ENCODE results near the gene TRIM59.

DNA sequence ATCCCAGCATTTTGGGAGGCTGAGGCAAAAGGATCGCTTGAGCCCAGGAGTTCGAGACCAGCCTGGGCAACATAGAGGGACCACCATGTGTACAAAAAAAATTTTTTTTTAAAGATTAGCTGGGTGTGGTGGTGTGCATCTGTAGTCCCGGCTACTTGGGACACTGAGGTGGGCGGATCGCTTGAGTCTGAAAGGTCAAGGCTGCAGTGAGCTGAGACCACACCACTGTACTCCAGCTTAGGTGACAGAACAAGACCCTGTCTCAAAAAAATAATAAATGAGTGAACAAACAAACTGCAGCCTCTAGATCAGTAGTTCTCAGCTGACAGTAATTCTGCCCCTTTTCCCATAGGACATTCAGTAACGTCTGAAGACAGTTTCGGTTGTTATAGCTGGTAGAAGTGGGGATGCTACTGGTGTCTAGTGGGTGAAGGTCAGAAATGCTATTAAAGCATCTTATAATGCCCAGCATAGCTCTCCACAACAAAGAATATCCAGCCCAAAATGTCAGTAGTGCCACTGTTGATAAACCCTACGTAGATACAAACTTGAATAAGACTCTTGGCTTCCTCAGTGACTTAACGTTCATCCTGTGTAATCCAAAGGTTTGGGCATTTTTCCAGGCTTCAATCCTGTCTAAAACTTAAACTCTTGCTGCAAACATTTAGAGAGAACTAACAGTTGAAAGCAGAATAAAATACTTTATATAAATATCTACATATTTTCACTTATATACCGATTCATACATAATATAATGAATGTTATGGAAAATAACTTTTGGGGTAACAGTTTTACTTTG is 39.6 kb downstream of the TRIM59 start:
- TF ChIP-seq, protein P1, sequence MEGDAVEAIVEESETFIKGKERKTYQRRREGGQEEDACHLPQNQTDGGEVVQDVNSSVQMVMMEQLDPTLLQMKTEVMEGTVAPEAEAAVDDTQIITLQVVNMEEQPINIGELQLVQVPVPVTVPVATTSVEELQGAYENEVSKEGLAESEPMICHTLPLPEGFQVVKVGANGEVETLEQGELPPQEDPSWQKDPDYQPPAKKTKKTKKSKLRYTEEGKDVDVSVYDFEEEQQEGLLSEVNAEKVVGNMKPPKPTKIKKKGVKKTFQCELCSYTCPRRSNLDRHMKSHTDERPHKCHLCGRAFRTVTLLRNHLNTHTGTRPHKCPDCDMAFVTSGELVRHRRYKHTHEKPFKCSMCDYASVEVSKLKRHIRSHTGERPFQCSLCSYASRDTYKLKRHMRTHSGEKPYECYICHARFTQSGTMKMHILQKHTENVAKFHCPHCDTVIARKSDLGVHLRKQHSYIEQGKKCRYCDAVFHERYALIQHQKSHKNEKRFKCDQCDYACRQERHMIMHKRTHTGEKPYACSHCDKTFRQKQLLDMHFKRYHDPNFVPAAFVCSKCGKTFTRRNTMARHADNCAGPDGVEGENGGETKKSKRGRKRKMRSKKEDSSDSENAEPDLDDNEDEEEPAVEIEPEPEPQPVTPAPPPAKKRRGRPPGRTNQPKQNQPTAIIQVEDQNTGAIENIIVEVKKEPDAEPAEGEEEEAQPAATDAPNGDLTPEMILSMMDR (conservative IDR thresholded peaks at IDR 0.05 in 1 of 2, IDR thresholded peaks at IDR 0.05 in 1 of 2; ENCODE audit: low read depth in 1 of 2, low read length in 2 of 2) = no peak
- no peak for TF ChIP-seq EZH2 (IDR thresholded peaks at IDR 0.05; ENCODE audit: low read length, missing control alignments)
